Measurements from ENCODE around the gene METTL15.
"Not testable (repeated sequence)": the region's sequence is repeated elsewhere in the genome, so short reads cannot be mapped to it uniquely, and the experiment has no call there.

Gene METTL15, protein sequence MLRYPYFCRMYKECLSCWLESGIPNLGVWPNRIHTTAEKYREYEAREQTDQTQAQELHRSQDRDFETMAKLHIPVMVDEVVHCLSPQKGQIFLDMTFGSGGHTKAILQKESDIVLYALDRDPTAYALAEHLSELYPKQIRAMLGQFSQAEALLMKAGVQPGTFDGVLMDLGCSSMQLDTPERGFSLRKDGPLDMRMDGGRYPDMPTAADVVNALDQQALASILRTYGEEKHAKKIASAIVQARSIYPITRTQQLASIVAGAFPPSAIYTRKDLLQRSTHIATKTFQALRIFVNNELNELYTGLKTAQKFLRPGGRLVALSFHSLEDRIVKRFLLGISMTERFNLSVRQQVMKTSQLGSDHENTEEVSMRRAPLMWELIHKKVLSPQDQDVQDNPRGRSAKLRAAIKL

DNA sequence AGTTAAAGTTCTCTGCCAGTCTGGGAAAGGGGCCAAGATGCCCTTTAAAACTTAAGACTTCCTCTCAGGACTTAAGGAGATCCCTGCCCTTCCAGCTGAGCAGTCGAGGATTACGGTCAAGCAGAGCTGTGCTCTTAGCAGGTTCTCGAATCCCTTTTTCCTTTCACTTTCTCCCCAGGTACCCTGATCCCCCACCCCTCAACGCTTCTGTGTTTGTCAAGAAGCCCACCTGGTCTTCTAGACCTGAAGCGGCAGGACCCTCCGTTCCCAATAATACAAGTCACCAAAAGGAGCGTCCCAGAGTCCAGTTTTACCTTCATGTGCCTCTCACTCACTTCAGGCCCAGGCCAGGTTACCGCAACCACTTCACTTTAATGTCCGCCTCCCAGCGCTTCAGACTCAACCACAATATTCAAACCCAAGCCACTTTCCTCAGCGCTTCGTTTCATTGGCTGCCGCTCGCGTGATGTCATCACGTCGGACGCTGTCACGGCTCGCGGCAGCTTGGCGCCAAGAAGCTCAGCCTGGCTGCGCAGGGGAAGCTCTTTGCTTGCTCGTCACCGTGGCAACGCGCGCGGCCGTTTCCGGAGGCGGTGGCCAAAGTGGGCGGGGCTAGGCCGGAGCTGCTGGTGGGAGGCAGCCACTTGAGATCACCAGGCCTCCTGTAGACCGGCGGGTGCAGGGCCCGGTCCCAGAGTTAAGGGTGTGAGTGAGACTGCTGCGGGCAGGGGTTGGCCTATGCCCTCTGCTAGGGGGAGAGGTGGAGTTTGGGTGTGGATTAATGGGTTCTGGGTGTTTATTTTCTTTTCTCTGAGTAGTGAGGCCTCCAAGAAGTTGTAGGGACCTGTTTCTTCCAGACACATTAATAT is at the start of gene METTL15, which contains the start of gene KIF18A:
Gene METTL15 (plus strand): TSS at position 639 of the 869 bp plus-strand sequence. CDS start 4,947 bp downstream, outside the sequence.
Gene KIF18A (minus strand): TSS at position 407 of the 869 bp plus-strand sequence. CDS start 10,209 bp downstream, outside the sequence.
- peak; percentile 97 to 99 for DNase-seq

DNA sequence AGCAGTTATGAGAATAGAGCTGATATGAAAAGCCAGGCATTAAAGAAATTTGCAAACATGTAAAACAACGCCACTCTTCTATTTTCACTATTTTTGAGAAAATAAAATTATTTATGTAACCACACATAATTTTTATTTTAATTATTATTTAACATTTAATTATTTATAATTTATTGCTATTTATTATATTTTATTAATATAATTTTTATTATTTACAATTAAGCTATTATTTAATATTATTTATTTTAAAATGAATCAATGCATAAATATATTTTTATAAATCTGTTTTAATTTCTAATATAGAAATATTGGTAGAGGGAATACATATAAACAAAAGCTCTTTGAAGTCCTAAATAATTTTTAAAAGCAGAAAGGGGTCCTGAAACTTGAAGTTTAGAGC is 36.9 kb upstream of the METTL15 start:
- DNase-seq, result no peak

DNA sequence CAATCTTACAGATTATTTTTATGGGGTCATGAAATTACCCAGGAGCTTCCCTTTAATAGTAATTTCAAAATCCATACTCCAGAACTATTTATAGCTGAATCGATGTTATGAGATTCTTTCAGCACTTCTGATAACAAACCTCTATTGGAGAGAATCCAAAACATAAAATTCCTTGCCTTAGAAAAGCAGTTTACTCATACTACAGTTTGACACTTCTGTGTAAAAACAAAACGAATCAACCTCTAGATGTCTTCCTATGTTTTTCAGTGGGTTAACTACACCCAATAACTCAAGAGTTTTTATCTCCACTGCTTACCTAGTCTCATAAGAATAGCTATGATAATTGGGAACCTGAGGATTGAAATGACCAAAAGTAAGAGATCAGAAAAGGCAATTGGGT is 35.9 kb upstream of the METTL15 start:
- no peak for DNase-seq

DNA sequence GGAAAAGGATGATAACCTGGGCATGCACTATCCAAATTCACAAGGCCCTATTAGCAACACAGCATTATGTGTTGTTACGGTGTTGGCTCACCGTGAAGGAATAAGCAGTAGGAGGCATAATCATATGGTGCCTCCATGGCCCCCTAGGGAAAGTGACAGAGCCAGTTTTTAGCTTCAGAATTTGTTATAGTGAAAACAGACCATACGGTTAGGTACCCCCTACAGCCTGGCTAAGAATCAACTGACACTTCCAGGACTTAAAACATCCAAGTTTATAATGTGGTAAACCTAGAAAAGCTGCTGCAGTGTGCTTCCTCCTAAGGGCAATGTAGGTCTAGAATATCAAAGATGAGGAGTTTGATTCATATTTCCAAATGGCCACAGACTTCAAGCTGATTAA is 30.7 kb upstream of the METTL15 start:
- peak; percentile 29 to 66 for DNase-seq

DNA sequence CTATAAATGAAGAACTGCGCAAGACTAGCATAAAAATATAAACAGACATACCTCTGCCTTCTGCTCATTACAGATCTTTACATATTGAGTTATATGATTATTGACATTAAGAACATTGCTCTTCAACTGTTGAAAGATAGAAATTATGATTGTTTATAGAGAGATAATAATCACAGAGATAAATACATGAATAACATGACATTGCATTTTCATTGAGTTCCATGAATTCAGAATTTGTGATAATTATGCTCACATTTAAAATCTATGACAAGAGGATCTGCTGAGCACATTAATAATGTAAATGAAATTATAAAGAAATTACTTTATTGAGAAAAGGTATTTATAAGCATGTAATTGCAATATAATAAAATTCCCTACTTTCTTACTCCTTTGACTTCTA is 25.1 kb upstream of the METTL15 start:
- no peak for DNase-seq

DNA sequence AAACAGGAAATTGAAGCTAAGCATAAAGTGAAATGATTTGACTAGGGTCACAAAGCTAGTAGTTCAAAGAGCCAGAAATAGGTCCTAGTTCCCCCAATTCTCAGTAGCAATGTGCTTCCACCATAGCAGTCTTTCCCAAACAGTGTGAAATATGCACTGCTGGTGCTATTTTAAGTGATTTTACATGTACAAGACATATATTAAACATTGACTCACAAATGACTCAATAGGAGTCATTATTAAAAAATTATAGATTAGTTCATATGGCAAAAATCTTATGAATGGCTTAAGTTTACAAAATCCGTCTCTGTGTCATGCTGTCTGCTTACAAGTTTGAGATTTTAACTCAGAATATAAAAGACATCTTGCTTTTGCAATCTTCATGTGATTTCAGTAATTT is 21.6 kb upstream of the METTL15 start:
- no peak for DNase-seq

DNA sequence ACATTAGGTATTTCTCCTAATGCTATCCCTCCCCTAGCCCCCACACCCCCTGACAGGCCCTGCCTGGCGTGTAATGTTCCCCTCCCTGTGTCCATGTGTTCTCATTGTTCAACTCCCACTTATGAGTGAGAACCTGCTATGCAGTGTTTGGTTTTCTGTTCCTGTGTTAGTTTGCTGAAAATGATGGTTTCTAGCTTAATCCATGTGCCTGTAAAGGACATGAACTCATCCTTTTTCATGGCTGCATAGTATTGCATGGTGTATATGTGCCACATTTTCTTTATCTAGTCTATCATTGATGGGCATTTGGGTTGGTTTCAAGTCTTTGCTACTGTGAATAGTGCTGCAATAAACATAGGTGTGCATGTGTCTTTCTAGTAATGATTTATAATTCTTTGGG is 21.0 kb upstream of the METTL15 start:
- not testable (repeated sequence) for DNase-seq

DNA sequence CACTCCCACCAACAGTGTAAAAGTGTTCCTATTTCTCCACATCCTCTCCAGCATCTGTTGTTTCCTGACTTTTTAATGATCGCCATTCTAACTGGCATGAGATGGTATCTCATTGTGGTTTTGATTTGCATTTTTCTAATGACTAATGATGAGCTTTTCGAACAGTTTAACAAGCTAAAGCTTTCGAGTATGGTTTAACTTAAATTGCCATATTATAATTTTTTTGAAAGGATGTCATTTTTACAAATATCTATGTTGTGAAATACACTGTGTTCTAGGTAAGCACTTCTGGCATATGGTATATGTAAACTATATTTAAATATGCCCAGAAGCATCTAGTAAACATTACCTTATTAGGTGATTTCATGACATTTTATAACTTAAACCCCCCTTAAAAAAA is 20.5 kb upstream of the METTL15 start:
- DNase-seq, result not testable (repeated sequence)

DNA sequence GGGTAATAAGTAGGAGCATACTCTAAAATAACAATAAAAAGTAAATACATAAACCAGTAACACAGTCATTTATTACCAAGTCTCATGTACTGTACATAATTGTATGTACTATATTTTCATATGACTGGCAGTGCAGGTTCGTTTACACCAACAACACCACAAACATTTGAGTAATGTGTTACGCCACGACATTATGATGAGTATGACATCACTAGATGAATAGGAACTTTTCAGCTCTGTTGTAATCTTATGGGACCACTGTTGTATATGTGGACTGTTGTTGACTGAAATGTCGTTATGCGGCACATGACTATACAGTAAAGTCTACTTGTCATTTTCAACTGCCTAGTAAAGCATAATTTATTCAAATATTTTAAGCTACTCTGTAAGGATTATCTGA is 18.8 kb upstream of the METTL15 start:
- no peak for DNase-seq

DNA sequence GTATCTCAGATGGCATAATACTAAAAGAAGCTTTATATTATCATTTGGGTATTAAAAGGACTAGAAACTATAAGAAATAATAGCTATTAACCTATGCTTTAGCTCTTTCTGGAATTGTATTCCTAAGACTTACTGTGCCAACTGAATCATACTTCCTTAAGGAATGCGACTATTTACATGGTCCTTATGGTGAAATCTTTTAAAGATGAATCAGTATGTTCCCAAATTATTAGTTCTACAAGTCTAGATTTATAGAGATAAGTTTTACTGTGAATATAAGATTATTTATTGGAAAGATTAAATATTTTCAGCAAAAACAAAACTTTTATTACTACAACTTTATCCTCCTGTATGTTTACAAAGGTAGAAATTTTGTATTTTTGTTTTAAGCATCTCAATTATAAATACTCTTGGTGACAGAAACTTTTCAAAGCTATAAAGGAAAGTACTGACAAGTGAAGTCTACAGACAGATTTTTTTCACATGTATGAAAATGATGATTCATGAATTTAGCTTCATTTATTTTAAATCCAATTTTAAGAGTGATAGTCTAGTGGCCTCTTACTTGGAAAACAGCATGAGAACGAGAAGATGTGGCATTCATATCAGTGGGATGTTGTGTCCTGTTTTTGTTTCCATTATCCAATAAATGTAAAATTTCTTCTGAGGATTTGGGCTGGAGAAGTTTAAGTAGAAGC is 18.0 kb upstream of the METTL15 start:
- no peak for DNase-seq

DNA sequence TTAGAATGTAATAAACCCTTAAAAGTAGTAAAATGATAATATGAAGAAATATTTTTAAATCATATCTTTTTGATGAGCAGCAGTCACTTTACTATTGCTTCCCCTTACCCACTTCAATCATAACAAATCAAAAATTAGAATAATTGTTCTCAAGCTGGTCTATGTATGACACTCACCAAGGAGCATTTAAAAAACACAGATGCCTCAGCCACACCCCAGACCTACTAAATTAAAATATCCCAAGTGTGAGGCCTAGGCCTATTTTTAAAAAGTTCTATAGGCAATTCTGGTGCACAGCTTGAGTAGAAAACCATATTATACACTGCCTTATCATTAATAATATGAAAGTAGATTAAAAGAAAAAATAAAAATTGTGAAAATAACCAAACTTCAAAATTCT is 15.4 kb upstream of the METTL15 start:
- no peak for DNase-seq

DNA sequence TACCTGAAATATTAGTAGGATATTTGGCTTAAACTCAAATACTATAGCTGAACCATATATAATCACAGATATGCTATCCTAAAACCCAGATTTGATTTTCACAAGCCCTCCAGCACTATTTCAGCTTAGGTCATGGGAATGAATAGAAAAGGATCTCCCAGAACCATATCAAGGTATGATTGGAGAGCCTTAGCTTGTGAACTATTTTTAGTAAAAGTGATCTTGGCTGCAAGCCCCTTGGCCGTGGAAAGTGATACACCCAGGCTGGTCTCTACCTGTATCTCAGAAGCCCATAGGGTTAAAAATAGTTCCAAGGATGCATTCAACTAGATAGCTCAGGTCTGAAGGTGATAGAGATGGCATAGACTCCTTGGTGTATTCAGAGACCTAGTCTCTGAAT is 9.9 kb upstream of the METTL15 start:
- no peak for DNase-seq

DNA sequence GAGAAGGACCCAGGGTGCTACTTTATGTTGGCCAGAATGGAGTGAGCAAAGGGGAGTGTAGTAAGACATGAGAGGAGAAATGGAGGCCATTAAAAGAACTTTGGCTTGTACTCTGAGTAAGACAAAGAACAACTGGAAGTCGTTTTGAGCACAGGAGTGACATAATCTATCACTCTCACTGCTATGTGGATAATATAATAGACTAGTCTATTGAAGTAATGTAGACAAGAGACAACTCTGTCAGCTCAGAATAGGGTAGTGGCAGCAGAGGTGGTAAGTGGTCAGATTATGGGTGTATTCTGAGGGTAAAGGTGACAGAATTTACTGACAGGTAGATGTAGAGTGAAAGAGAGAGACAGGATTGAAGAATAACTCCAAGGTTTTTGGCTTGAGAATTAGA is 8.5 kb upstream of the METTL15 start:
- no peak for DNase-seq

DNA sequence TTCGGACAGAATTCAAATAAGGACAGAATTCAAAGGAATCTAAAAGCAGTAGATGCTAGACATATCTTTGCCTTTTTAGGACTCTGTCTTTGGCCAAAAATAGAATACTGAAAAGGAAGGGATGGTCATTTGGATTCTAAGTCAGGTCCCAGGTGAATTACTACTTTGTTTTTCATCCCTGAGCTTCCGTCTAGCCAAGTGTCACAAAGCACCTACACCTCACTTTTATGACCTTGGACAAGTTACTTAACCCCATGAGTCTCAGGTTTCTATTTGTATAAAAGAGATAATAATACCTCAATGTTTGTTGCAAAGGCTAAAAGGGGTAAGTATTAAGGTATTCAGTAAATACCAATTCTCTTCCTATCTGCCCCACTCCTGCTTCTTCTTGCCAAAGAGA is 7.5 kb upstream of the METTL15 start:
- DNase-seq, result no peak

DNA sequence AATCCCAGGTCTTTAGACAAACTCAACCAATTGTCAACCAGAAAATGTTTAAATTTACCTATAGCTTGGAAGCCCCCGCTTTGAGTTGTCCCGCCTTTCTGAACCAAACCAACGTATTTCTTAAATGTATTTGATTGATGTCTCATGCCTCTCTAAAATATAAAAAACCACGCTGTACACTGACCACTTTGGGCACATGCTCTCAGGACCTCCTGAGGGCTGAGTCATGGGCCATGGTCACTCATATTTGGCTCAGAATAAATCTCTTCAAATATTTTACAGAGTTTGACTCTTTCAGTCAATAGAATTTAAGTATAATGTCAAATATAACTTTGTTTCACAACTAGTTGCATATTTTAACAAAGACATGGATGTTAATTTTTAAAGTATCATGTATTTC is 5.9 kb upstream of the METTL15 start:
- not testable (repeated sequence) for DNase-seq

DNA sequence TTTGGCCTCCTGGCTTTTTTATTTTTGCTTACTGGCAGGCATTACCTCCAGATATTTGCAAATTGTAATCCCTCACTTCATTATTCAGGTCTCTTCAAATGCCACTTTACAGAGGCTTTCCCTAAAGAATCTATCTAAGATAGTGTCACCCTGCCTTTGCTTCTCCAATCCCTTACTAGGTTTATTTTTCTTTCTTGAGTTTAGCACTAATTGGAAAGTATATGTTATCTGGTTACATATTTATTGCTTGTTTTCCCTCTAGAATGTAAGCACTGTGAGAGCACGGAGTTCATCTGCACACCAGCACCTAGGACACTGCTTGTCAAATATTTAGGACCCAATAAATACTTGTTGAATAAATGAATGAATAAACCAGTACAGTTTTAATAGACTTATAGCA is 3.8 kb upstream of the METTL15 start:
- DNase-seq, result no peak

DNA sequence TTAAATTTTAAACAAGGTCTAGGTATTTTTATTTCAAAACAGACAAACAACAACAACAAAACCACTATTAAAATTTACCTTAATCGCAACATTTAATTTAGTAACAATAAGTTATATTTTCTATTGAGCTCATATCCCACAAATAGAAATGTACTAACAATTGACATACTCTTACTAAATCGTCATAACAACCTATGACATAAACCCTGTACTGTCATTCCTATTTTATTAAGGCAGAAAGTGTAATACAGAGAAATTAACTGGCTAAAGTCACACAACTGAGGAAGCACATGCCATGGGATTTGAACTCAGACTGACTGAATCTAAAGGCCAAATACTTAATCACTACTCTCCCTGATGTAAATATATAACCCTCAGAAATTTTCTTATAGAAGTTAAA is 3.2 kb upstream of the METTL15 start:
- DNase-seq, result no peak

DNA sequence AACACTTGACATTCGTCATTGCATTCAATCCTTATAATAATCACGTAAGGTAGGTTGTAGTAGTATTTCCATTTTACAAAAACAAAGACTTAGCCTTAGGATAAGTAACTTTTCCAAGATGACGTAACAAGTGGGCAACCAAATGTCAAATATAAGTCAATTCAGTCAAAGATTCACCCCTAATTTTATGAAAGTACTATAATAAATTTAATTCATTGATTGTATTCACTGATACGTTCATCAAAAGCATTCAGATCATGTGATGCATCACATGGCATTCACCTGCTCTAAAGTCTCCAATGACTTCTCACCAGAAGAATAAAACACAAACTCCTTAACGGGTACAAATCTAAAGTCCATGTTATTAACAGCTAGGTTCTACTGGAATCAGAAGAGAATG is 2.3 kb upstream of the METTL15 start:
- DNase-seq, result no peak

DNA sequence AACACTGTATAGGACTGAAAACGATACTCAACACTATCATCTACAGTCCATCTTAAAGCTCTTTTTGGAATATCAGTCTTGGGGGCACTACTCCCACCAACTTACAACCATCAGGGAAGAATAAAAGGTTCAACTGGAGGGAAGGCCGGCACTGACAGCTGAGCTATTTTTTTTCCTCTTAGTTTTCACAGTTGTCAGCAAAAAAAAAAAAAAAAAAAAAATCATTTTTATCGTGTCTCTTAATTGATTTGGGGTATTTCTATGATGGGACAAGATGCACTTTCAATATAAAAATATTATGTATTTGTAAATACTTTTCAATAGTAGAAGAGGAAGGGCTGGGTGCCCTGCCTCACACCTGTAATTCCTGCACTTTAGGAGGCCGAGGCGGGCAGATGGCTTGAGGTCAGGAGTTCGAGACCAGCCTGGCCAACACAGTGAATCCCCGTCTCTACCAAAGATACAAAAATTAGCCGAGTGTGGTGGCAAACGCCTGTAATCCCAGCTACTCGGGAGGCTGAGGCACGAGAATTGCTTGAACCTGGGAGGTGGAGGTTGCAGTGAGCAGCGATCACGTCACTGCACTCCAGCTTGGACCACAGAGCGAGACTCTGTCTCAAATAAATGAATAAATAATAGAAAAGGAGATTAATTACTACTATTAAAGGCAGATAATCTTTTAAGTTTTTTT is 1.7 kb upstream of the METTL15 start:
- DNase-seq, result no peak

DNA sequence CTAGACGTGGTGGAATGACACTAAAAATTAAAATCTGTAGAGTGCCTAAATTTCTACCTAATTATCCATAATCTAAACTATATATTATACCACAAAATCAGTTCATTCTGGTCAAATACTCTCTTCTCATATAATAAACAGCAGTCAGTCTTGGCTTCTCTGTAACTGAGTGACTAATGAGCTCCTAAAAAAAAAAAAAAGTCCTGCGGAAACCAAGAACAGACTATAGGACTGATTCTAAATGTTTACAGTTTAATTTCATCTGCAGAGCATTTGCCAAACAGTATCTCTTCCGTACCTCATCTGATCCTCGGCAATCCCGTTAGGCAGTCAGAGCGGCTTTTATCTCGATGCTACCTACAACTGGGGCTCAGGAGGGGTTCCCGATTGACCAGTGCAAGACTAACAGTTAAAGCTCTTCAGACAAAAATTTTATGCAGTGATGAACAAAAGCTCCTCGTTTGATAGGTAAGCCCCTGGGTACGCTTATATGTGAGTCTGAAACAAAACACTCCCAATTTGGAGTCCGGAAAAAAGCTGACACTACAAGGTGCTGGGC is 918 bp upstream of the METTL15 start:
- peak in 1 of 2 experiments; percentile 57 for DNase-seq

DNA sequence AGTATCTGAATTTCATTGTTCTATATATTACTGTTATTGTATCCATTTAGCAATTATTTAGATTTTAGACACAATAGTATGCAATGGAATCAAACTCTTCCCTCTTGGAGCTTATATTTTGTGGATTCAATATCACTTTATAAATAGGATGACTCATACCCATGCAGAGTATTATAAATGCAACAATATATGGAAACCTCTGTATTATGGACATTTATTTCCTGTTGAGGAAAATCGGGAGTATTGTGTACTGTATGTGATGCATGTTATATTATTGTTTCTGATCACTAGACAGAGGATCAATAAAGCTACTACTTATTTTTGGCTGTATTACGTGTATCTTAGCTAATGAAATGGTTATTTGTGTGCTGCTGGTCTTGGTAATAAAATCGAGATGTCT is 770 bp downstream of the METTL15 start:
- no peak for DNase-seq

DNA sequence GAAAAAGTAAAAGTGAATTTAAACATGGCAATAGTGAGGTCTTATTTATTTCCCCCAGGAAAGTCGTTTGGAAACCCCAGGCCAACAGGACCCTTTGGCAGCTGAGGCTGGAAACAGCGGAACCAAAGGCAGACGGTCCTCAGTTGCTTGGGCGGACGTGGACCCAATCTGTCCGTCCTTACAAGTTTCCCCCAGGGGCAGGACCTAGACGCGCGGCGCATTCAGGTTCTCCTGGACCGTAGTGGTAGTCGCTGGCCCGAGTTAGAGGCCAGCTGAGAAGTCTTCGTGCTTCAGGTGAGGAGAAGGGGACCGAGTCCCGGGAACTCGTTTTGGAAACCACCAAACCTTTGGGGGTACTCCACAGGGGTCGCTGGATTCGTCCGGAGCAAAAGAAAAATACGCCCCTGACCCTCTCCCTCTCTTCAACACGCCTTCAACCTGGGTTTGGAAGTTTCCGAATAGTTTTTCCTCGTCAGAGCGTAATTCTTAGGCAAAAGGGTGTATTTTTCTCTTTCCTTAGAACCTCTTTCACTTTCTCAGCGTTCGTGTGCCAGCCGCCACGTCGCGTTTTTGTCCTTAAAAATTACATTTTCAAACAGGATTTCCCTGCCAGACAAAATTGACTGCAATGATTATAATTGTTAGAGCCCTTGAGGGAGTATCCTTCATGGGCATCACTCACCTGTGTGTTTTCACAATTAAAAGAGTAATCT is 2.1 kb downstream of the METTL15 start:
- DNase-seq, result peak; percentile 42 to 84

Measured in NCI-H446 (cell line).